Endodermal cell (in vitro differentiated cells): ENCODE results near the gene NXF1. TPM values are rescaled to one million over a fixed set of nuclear protein-coding genes. Genes with fewer than 3 reads are reported as not detected.
"Not testable (repeated sequence)": the region's sequence is repeated elsewhere in the genome, so short reads cannot be mapped to it uniquely, and the experiment has no call there.

Source experiments
- DNase-seq: peaks from one replicate; pipeline ENCODE4 v3.0.0-alpha.2; 2017
- H3K27ac ChIP-seq: 2 replicates; pipeline ENCODE4 v1.5.1; 2013; ENCODE audit warnings: mild to moderate bottlenecking, low read depth, low read length, moderate library complexity
- H3K27me3 ChIP-seq: 2 replicates; pipeline ENCODE4 v1.6.1; 2013; ENCODE audit warnings: mild to moderate bottlenecking, low read length, moderate library complexity; ENCODE audit not compliant: insufficient read depth, control insufficient read depth, poor library complexity, severe bottlenecking
- H3K36me3 ChIP-seq: 2 replicates; pipeline ENCODE4 v1.7.0; 2013; ENCODE audit warnings: mild to moderate bottlenecking, low read length, moderate library complexity; ENCODE audit not compliant: control insufficient read depth, insufficient read depth
- H3K4me1 ChIP-seq: one replicate; pipeline ENCODE4 v1.7.0; 2013; ENCODE audit warnings: low read length; ENCODE audit not compliant: control insufficient read depth, insufficient read depth
- H3K4me3 ChIP-seq: 2 replicates; pipeline ENCODE4 v1.5.1; 2013; ENCODE audit warnings: mild to moderate bottlenecking, low read length, moderate library complexity
- H3K9ac ChIP-seq: 2 replicates; pipeline ENCODE4 v1.6.1; 2013; ENCODE audit warnings: mild to moderate bottlenecking, low read length, moderate library complexity; ENCODE audit not compliant: poor library complexity, severe bottlenecking; ENCODE audit errors: extremely low read depth
- H3K9me3 ChIP-seq: 2 replicates; pipeline ENCODE4 v1.6.1; 2013; ENCODE audit warnings: mild to moderate bottlenecking, low read length, moderate library complexity; ENCODE audit not compliant: control insufficient read depth
- H3K27ac Mint-ChIP-seq: 2 replicates; pipeline ENCODE4 v1.8.0; 2020; ENCODE audit warnings: mixed read lengths
- H3K27me3 Mint-ChIP-seq: 2 replicates; pipeline ENCODE4 v1.8.0; 2021; ENCODE audit warnings: mild to moderate bottlenecking, mixed read lengths; ENCODE audit not compliant: insufficient read depth
- H3K36me3 Mint-ChIP-seq: 2 replicates; pipeline ENCODE4 v1.8.0; 2020; ENCODE audit warnings: low read depth, mixed read lengths
- H3K4me1 Mint-ChIP-seq: 2 replicates; pipeline ENCODE4 v1.8.0; 2020; ENCODE audit warnings: mixed read lengths
- H3K4me3 Mint-ChIP-seq: 2 replicates; pipeline ENCODE4 v1.8.0; 2020; ENCODE audit warnings: mild to moderate bottlenecking, moderate library complexity, mixed read lengths
- H3K9me3 Mint-ChIP-seq: 2 replicates; pipeline ENCODE4 v1.8.0; 2020; ENCODE audit warnings: mild to moderate bottlenecking, mixed read lengths
- WGBS, 2 experiments: methylation state at CpG; one replicate each; pipeline versions ENCODE4 v1.1.5 to v1.1.7; 2013; ENCODE audit warnings: missing lambda C conversion rate in 2 of 2, mixed read lengths in 1 of 2; ENCODE audit not compliant: insufficient coverage in 1 of 2, insufficient read length in 1 of 2; 5-methylcytosine and 5-hydroxymethylcytosine counted together
- total RNA-seq, 2 donors: library from RNA; stranded (reverse); fragmentation: NEBNext Ultra II Directional in 1 of 2; extraction: Animal tissue kit (Norgen Biotek cat#: 25700) in 1 of 2; gene quantifications; 2 replicates in 1 of 2; 3 replicates in 1 of 2; pipeline ENCODE4 v1.2.1, GENCODE V29; 2021
- TF ChIP-seq, protein P1 (sequence below): fragments of 200-600 bp; sonication (generic); conservative IDR thresholded peaks from 2 replicates; pipeline ENCODE4 v1.5.0; 2021; ENCODE audit warnings: antibody characterized with exemption, mild to moderate bottlenecking

NXF1 gene
- total RNA-seq, 2 donors from 2014 or later, result 45.8 to 61.4 TPM

DNA sequence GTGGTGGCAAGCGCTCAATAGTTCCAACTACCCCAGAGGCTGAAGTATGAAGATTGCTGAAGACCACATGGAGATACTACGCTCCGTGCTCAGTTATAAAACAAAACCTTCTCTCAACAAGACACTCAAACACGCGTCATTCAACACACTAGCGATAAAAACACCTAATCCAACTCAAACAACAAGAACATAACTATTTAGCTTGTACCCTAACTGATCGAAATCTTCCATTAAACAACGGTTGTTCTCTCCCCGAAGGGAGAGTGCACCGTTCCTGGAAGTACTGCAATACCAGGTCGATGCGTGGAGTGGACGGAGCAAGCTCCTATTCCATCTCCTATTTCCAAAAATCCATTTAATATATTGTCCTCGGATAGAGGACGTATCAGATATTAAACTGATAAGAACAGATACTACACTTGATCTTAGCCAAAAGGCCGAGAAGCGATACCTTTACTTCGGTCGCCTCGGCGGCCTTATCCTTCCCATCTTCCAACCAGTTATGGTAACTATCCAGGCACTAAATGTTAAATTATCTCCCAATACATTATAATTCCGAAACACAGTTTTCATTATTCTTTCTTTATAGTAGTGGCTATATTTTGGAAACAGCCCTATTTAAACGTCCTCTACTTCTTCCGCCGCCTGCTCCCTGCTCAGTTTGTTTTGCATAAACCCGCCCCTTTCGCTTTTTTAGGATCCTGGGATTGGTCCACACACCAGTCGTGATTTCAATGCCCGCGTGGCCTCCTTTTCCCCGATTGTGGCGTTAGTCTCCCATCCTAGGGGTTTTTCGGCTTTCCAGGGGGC is 36.3 kb upstream of the NXF1 start:
- Histone ChIP-seq H3K9me3 (peaks cover 5% of the 10 kb centered on the region), H3K9ac (peak overlapping the region; percentile 91), H3K27me3 (no peaks in the 10 kb centered on the region), H3K27ac (peak overlapping the region; percentile 100), H3K4me3 (peak overlapping the region; percentile 76), H3K36me3 (peaks cover 9% of the 10 kb centered on the region), H3K4me1 (no peaks in the 10 kb centered on the region)
- WGBS, 2 experiments, result 0% methylated on average over 21 to 32 of the region's 33 CpGs
- no peak overlapping the region for H3K4me3 Mint-ChIP-seq
- DNase-seq, result peak; percentile 91
- TF ChIP-seq, protein P1, sequence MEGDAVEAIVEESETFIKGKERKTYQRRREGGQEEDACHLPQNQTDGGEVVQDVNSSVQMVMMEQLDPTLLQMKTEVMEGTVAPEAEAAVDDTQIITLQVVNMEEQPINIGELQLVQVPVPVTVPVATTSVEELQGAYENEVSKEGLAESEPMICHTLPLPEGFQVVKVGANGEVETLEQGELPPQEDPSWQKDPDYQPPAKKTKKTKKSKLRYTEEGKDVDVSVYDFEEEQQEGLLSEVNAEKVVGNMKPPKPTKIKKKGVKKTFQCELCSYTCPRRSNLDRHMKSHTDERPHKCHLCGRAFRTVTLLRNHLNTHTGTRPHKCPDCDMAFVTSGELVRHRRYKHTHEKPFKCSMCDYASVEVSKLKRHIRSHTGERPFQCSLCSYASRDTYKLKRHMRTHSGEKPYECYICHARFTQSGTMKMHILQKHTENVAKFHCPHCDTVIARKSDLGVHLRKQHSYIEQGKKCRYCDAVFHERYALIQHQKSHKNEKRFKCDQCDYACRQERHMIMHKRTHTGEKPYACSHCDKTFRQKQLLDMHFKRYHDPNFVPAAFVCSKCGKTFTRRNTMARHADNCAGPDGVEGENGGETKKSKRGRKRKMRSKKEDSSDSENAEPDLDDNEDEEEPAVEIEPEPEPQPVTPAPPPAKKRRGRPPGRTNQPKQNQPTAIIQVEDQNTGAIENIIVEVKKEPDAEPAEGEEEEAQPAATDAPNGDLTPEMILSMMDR, result no peak
- no peaks in the 10 kb centered on the region for H3K27me3 Mint-ChIP-seq
- peaks cover 9% of the 10 kb centered on the region for H3K36me3 Mint-ChIP-seq
- H3K4me1 Mint-ChIP-seq, result peaks cover 6% of the 10 kb centered on the region
- H3K9me3 Mint-ChIP-seq, result peaks cover 7% of the 10 kb centered on the region
- no peak overlapping the region for H3K27ac Mint-ChIP-seq

DNA sequence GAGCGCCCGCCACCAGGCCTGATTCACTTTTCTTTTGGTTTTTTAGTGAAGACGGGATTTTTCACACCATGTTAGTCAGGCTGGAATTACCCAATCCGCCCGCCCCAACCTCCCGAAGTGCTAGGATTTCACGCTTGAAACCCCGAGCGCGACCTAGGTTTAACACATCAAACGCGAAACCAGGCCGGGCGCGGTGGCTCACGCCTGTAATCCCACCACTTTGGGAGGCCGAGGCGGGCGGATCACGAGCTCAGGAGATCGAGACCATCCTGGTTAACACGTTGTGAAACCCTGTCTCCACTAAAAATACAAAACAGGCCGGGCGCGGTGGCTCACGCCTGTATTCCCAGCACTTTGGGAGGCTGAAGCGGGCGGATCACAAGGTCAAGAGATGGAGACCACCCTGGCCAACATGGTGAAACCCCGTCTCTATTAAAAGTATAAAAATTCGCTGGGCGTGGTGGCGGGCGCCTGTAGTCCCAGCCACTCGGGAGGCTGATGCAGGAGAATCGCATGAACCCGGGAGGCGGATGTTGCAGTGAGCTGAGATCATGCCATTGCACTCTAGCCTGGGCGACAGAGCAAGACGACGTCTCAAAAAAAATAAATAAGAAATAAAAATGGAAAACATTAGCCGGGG is 35.6 kb upstream of the NXF1 start:
- H3K36me3 Mint-ChIP-seq, result peaks cover 14% of the 10 kb centered on the region
- H3K27me3 Mint-ChIP-seq, H3K27me3 ChIP-seq, H3K4me1 ChIP-seq, H3K9me3 Mint-ChIP-seq, H3K4me3 Mint-ChIP-seq, H3K4me1 Mint-ChIP-seq, H3K9me3 ChIP-seq, H3K27ac Mint-ChIP-seq: not testable (repeated sequence)
- DNase-seq, result peak; percentile 93
- peak overlapping the region; percentile 98 for H3K4me3 ChIP-seq
- H3K36me3 ChIP-seq, result peaks cover 16% of the 10 kb centered on the region
- peak overlapping the region; percentile 86 for H3K9ac ChIP-seq
- WGBS, 2 experiments, result 1 to 2% methylated on average over 30 to 41 of the region's 41 CpGs
- peak overlapping the region; percentile 100 for H3K27ac ChIP-seq

DNA sequence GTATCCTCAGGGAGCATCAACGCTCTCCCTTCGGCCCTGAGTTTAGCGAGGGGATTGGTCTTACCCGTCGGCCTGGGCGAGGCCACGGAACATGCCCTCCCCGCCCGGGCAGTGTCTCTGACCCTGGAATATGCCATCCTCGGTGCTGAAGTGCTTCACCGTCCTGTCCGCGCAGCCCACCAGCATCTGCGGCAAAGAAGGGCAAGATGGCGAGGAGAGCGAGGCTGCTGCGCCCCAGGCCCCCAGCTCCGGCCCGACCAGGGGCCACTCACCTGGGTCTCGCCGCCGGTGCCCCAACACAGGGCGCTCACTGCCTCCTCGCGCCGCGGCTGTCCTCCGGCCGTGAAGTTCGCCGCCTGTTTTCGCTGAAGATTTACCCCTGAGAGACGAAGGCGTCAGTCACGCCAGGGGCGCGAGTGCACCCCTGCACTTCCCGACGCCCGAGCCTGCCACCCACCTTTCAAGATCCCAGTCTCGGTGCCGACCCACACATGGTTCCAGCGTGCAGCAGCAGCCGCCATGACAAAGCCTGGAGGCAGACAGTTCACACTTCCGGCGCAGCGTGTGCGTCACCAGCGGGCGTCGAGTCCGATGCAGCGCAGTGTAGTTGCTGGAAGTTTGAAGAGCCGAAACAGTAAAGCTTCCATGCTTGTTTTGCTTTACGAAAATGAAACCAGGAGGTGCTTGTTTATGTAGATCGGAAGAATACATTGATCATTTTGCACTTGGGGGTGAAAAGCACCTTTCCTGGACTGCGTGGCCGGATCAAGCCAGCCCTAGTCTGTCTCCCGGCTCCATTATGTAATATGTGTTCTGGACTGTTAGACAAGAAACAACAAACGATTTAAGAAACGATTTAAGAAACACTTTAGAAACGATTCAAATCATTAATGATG is 34.1 kb upstream of the NXF1 start, which contains the start of gene WDR74:
Gene WDR74, minus strand, starts transcription at position 541 of the 896 bp plus-strand sequence. Its CDS starts 20 bp downstream, at position 521.
- Histone ChIP-seq H3K27me3 (no peaks in the 10 kb centered on the region), H3K4me3 (peak within 1 kb of the TSS; percentile 98), H3K27ac (peak within 1 kb of the TSS; percentile 100), H3K9ac (peak within 1 kb of the TSS; percentile 86), H3K36me3 (peaks cover 31% of the 10 kb centered on the region), H3K9me3 (no peaks in the 10 kb centered on the region), H3K4me1 (no peaks in the 10 kb centered on the region)
- Mint-ChIP-seq H3K27ac (no peak within 1 kb of the TSS), H3K27me3 (no peaks in the 10 kb centered on the region), H3K9me3 (no peaks in the 10 kb centered on the region), H3K4me3 (no peak within 1 kb of the TSS), H3K4me1 (peaks cover 6% of the 10 kb centered on the region), H3K36me3 (peaks cover 29% of the 10 kb centered on the region)
- 0% methylated on average over 49 to 62 of the region's 62 CpGs for whole genome bisulfite sequencing, 2 experiments
- peak; percentile 95 for DNase-seq
- TF ChIP-seq, protein P1, result no peak
